OCI-LY1 (cell line): ENCODE results near the gene PSAPL1.

Experiments
- H2AFZ ChIP-seq: fragments of 200-600 bp; sonication (generic), shearing (Covaris generic); 2 replicates; pipeline ENCODE4 v1.6.0; 2014; ENCODE audit warnings: antibody characterized with exemption, mild to moderate bottlenecking, low read length
- H3F3A ChIP-seq: fragments of 200-600 bp; sonication (generic), shearing (Covaris generic); 2 replicates; pipeline ENCODE4 v1.6.0; 2014; ENCODE audit warnings: mild to moderate bottlenecking, antibody characterized with exemption, low read length, moderate library complexity; ENCODE audit not compliant: insufficient read depth
- H3K27ac ChIP-seq: fragments of 200-600 bp; sonication (generic); 2 replicates; pipeline ENCODE4 v1.5.1; 2014; ENCODE audit warnings: low read length, mixed run types, mild to moderate bottlenecking, low read depth; ENCODE audit not compliant: poor library complexity, severe bottlenecking
- H3K27me3 ChIP-seq: fragments of 200-600 bp; sonication (generic); 2 replicates; pipeline ENCODE4 v1.6.0; 2014; ENCODE audit warnings: antibody characterized with exemption, mild to moderate bottlenecking, low read length, moderate library complexity; ENCODE audit not compliant: insufficient read depth
- H3K36me3 ChIP-seq: fragments of 200-600 bp; sonication (generic); 2 replicates; pipeline ENCODE4 v1.6.1; 2014; ENCODE audit warnings: mild to moderate bottlenecking, antibody characterized with exemption, low read length, moderate library complexity, mixed read lengths; ENCODE audit not compliant: insufficient read depth
- H3K4me1 ChIP-seq: fragments of 200-600 bp; sonication (generic); 2 replicates; pipeline ENCODE4 v1.5.1; 2014; ENCODE audit warnings: mild to moderate bottlenecking, low read length, moderate library complexity; ENCODE audit not compliant: insufficient read depth, severe bottlenecking
- H3K4me2 ChIP-seq: fragments of 200-600 bp; sonication (generic), shearing (Covaris generic); 2 replicates; pipeline ENCODE4 v1.6.1; 2014; ENCODE audit warnings: low read length
- H3K4me3 ChIP-seq: fragments of 200-600 bp; sonication (generic); 2 replicates; pipeline ENCODE4 v1.5.1; 2014; ENCODE audit warnings: low read length, low read depth, mild to moderate bottlenecking, mixed read lengths; ENCODE audit not compliant: poor library complexity, severe bottlenecking
- H3K79me2 ChIP-seq: fragments of 200-600 bp; shearing (Covaris generic); 2 replicates; pipeline ENCODE4 v1.6.1; 2016; ENCODE audit warnings: mixed run types, low read length, mixed read lengths; ENCODE audit not compliant: insufficient read depth
- H3K9ac ChIP-seq: fragments of 200-600 bp; sonication (generic), shearing (Covaris generic); 2 replicates; pipeline ENCODE4 v1.6.1; 2014; ENCODE audit warnings: mild to moderate bottlenecking, low read length, mixed read lengths
- H3K9me2 ChIP-seq: fragments of 200-600 bp; sonication (generic), shearing (Covaris generic); 2 replicates; pipeline ENCODE4 v1.6.1; 2014; ENCODE audit warnings: low read depth, mild to moderate bottlenecking, low read length, mixed read lengths
- H3K9me3 ChIP-seq: fragments of 200-600 bp; shearing (Covaris generic); 2 replicates; pipeline ENCODE4 v1.6.1; 2014; ENCODE audit warnings: low read length, mixed read lengths
- H4K20me1 ChIP-seq: fragments of 200-600 bp; sonication (generic), shearing (Covaris generic); 2 replicates; pipeline ENCODE4 v1.6.0; 2016; ENCODE audit warnings: mild to moderate bottlenecking, low read length; ENCODE audit not compliant: insufficient read depth
- EZH2 ChIP-seq: fragments of 200-600 bp; sonication (generic), shearing (Covaris generic); IDR thresholded peaks from 2 replicates; pipeline ENCODE4 v1.8.0; 2017; ENCODE audit warnings: borderline replicate concordance, mixed run types, mild to moderate bottlenecking, antibody characterized with exemption, low read length, moderate library complexity, mixed read lengths
- TF ChIP-seq, protein P1 (sequence below): fragments of 200-600 bp; sonication (generic), shearing (Covaris generic); IDR thresholded peaks from 2 replicates; pipeline ENCODE4 v1.5.1; 2017; ENCODE audit warnings: mild to moderate bottlenecking, antibody characterized with exemption, low read length, moderate library complexity, mixed read lengths

The PSAPL1 gene

DNA sequence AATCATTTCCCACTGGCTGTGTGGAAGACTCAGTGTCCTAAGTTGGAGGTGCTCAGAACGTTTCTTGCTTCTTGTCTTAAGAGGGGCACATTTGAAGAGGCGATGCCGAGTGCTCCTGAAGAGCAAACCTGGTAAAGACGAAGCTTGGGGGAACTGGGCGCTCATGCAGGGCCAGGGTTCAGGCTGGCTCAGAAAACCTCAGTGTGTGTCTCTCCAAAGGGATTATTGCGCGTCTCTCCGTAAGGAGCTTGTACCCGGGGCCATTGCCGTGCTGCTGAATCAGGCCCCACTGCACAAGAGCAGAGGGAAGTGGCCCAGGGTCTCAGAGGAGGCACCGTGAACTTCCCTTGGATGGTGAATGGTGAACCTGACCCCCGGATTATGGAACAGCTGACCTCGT lies 44.4 kb downstream of the PSAPL1 start:
- H3K27me3 ChIP-seq, result no peaks in the 10 kb centered on the region

DNA sequence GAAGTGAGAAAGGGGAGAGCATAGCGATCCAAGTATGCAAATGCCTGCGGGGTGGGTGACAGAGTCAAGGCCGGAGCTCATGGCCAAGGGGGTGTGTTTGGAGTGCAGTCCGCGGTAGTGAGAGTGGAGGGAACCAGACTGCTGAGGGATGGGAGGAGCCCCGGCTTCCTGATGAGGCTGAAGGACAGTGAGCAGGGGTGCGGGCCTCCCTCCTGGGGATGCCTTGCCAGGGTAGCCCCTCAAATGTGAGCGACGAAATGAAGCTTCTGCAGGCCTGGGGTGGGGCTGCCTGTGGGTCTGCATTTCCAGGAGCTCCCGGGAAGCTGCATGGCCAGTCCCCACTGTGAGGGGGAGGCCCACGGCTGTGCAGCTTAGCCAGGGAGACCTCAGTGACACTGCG lies 45.0 kb downstream of the PSAPL1 start:
- no peaks in the 10 kb centered on the region for H3K79me2 ChIP-seq
- no peaks in the 10 kb centered on the region for H3K9me2 ChIP-seq
- H2AFZ ChIP-seq, result no peak overlapping the region
- no peak for TF ChIP-seq EZH2
- TF ChIP-seq, protein P1, sequence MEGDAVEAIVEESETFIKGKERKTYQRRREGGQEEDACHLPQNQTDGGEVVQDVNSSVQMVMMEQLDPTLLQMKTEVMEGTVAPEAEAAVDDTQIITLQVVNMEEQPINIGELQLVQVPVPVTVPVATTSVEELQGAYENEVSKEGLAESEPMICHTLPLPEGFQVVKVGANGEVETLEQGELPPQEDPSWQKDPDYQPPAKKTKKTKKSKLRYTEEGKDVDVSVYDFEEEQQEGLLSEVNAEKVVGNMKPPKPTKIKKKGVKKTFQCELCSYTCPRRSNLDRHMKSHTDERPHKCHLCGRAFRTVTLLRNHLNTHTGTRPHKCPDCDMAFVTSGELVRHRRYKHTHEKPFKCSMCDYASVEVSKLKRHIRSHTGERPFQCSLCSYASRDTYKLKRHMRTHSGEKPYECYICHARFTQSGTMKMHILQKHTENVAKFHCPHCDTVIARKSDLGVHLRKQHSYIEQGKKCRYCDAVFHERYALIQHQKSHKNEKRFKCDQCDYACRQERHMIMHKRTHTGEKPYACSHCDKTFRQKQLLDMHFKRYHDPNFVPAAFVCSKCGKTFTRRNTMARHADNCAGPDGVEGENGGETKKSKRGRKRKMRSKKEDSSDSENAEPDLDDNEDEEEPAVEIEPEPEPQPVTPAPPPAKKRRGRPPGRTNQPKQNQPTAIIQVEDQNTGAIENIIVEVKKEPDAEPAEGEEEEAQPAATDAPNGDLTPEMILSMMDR, result no peak
- H3F3A ChIP-seq, result no peaks in the 10 kb centered on the region
- no peaks in the 10 kb centered on the region for H3K4me1 ChIP-seq
- no peak overlapping the region for H3K9ac ChIP-seq
- H3K9me3 ChIP-seq, result no peaks in the 10 kb centered on the region
- H3K4me3 ChIP-seq, result no peak overlapping the region
- no peaks in the 10 kb centered on the region for H3K27me3 ChIP-seq
- no peaks in the 10 kb centered on the region for H3K36me3 ChIP-seq
- H3K27ac ChIP-seq, result no peak overlapping the region
- H4K20me1 ChIP-seq, result no peaks in the 10 kb centered on the region
- H3K4me2 ChIP-seq, result no peak overlapping the region

More for the DNA sequence above, 44.4 kb downstream of the PSAPL1 start:
- Histone ChIP-seq H2AFZ (no peak overlapping the region), H3K36me3 (no peaks in the 10 kb centered on the region), H3K27ac (no peak overlapping the region), H3K4me2 (no peak overlapping the region), H3K9ac (no peak overlapping the region), H3K4me1 (no peaks in the 10 kb centered on the region), H3F3A (no peaks in the 10 kb centered on the region), H4K20me1 (no peaks in the 10 kb centered on the region), H3K79me2 (no peaks in the 10 kb centered on the region), H3K4me3 (no peak overlapping the region), H3K9me2 (no peaks in the 10 kb centered on the region), H3K9me3 (no peaks in the 10 kb centered on the region)
- TF ChIP-seq, protein P1, result no peak
- TF ChIP-seq EZH2, result no peak

- H3K79me2 ChIP-seq, result no peaks in the 10 kb centered on the region
- no peak overlapping the region for H3K4me3 ChIP-seq
- no peak overlapping the region for H3K9ac ChIP-seq
- H3K9me2 ChIP-seq, result no peaks in the 10 kb centered on the region
- TF ChIP-seq EZH2, result no peak
- TF ChIP-seq, protein P1, result no peak
- no peak overlapping the region for H3K27ac ChIP-seq
- no peaks in the 10 kb centered on the region for H3K4me1 ChIP-seq
- no peaks in the 10 kb centered on the region for H4K20me1 ChIP-seq
- H3K9me3 ChIP-seq, result no peaks in the 10 kb centered on the region
- H3K36me3 ChIP-seq, result no peaks in the 10 kb centered on the region
- no peak overlapping the region for H3K4me2 ChIP-seq
- no peaks in the 10 kb centered on the region for H3K27me3 ChIP-seq
- H3F3A ChIP-seq, result no peaks in the 10 kb centered on the region
- H2AFZ ChIP-seq, result no peak overlapping the region
Measured at GRCh38 chr4:7389101-7389701, 45.5 kb downstream of the PSAPL1 start.
